ENCODE measurements around the gene N4BP2.

Gene N4BP2

DNA sequence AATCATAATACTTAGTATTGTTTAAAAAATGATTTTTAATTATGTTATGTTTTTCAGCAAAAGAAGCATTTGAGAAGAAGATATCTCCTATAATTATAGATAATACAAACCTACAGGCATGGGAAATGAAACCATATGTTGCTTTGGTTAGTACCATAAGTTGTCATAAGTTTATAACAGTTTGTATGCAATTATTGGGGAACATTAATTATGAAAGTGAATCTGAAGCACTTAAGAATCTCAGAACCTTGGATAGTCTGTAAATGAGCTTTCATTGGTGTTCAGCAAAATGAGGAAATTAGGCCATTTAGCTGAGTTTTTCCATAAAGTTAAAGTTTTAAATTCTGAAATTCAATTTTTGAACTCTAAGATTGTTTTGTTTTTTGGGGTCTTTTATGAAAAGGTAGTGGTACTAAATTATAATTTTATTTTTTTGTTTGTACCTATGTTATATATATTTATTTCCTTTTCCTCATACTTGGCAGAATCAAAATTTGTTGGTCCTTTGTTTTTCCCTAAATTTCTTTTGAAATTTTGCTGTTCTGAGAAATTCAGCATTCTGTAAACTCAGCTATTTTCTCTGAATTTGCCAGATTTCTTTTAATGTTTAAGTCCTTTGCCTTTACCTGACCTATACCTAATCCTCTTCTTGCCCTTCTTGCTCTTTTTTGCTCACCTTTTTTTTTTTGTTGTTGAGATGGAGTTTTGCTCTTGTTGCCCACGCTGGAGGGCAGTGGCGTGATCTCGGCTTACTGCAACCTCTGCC, 55.6 kb downstream of the N4BP2 start:
- WGBS (ENCODE audit: insufficient coverage): no CpG with 5 or more reads among the region's 3 CpGs

DNA sequence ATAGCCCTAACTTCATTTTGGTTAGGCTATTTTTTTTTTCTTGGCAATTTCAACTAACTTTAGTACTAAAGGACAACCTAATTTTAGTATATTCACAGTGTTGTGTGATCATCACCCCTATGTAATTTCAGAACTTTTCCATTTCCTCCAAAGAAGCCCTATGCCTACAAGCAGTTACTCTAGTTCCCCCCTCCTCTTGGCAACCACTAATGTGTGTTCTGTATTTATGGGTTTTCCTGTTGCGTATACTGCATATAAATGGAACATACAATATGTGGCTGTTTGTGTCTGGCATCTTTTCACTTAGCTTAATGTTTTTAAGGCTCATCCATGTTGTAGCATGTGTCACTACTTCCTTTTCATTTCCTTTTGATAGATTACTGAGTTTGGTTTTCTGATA, 57.6 kb downstream of the N4BP2 start:
- Histone ChIP-seq H3K9me3 (ENCODE audit: control extremely low read depth in 1 of 5, control insufficient read depth in 4 of 5, insufficient read depth in 2 of 5, low read depth in 1 of 5, low read length in 4 of 5) (no peaks in the 10 kb centered on the region), H3K4me3 (ENCODE audit: control insufficient read depth in 1 of 7, extremely low read depth in 1 of 7, insufficient read depth in 4 of 7, low read depth in 2 of 7, low read length in 6 of 7) (no peak overlapping the region), H3K36me3 (ENCODE audit: control insufficient read depth in 4 of 4, insufficient read depth in 4 of 4, low read length in 3 of 4) (peaks cover 11 to 38% (median 22%) of the 10 kb centered on the region in 4 experiments), H3K4me1 (ENCODE audit: control extremely low read depth in 1 of 4, control insufficient read depth in 4 of 4, insufficient read depth in 4 of 4, low read length in 3 of 4) (peaks cover 0 to 4% (median 0%) of the 10 kb centered on the region in 4 experiments), H3K27ac (ENCODE audit: insufficient read depth in 1 of 2, low read depth in 1 of 2, low read length in 2 of 2, poor library complexity in 1 of 2, severe bottlenecking in 2 of 2) (no peak overlapping the region), H3K27me3 (replicated peaks in 2 of 5; ENCODE audit: control insufficient read depth in 4 of 5, insufficient read depth in 5 of 5, low read length in 4 of 5) (no peaks in the 10 kb centered on the region)
- DNase-seq: no peak
- ChIA-PET CTCF (interaction anchor here (0.6 kb wide), 1 partner anchor 351 kb away, joined by 4 read pairs; no protein-coding TSS in a partner anchor), POLR2A (no interaction called here)
- WGBS (ENCODE audit: insufficient coverage): no CpG with 5 or more reads among the region's 1 CpG

More for the DNA sequence above, 55.6 kb downstream of the N4BP2 start:
- Histone ChIP-seq H3K4me1 (ENCODE audit: control extremely low read depth in 1 of 4, control insufficient read depth in 4 of 4, insufficient read depth in 4 of 4, low read length in 3 of 4) (peaks cover 0 to 4% (median 0%) of the 10 kb centered on the region in 4 experiments), H3K27ac (ENCODE audit: insufficient read depth in 1 of 2, low read depth in 1 of 2, low read length in 2 of 2, poor library complexity in 1 of 2, severe bottlenecking in 2 of 2) (no peak overlapping the region), H3K27me3 (replicated peaks in 2 of 5; ENCODE audit: control insufficient read depth in 4 of 5, insufficient read depth in 5 of 5, low read length in 4 of 5) (no peaks in the 10 kb centered on the region), H3K4me3 (ENCODE audit: control insufficient read depth in 1 of 7, extremely low read depth in 1 of 7, insufficient read depth in 4 of 7, low read depth in 2 of 7, low read length in 6 of 7) (no peak overlapping the region), H3K36me3 (ENCODE audit: control insufficient read depth in 4 of 4, insufficient read depth in 4 of 4, low read length in 3 of 4) (peaks cover 6 to 41% (median 18%) of the 10 kb centered on the region in 4 experiments), H3K9me3 (ENCODE audit: control extremely low read depth in 1 of 5, control insufficient read depth in 4 of 5, insufficient read depth in 2 of 5, low read depth in 1 of 5, low read length in 4 of 5) (no peaks in the 10 kb centered on the region)
- ChIA-PET CTCF (interaction anchor here (1.3 kb wide), 1 partner anchor 213 kb away, joined by 3 read pairs; no protein-coding TSS in a partner anchor), POLR2A (no interaction called here)
- no peak for DNase-seq

DNA sequence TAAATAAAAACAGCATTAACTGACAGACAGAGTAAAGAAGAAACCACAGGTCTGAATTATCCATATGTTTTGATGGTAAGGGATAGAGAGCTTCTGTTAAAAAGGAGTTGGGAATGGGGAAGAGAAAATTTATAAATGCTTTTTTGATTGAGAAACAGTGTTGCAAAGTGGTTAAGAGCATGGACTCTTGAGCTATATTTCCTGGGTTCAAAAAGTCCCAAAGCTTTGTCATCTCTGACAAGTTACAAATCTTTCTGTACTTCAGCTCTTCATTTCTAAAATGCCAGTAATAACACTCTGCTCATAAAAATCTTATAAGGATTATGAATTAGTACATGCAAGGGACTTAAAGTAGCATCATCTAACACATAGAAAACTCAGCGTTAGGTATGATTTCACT, 62.2 kb downstream of the N4BP2 start:
- Histone ChIP-seq H3K36me3 (ENCODE audit: control insufficient read depth in 4 of 4, insufficient read depth in 4 of 4, low read length in 3 of 4) (peaks cover 10 to 23% (median 17%) of the 10 kb centered on the region in 4 experiments), H3K27ac (ENCODE audit: insufficient read depth in 1 of 2, low read depth in 1 of 2, low read length in 2 of 2, poor library complexity in 1 of 2, severe bottlenecking in 2 of 2) (no peak overlapping the region), H3K4me3 (ENCODE audit: control insufficient read depth in 1 of 7, extremely low read depth in 1 of 7, insufficient read depth in 4 of 7, low read depth in 2 of 7, low read length in 6 of 7) (no peak overlapping the region), H3K27me3 (replicated peaks in 2 of 5; ENCODE audit: control insufficient read depth in 4 of 5, insufficient read depth in 5 of 5, low read length in 4 of 5) (no peaks in the 10 kb centered on the region), H3K9me3 (ENCODE audit: control extremely low read depth in 1 of 5, control insufficient read depth in 4 of 5, insufficient read depth in 2 of 5, low read depth in 1 of 5, low read length in 4 of 5) (no peaks in the 10 kb centered on the region), H3K4me1 (ENCODE audit: control extremely low read depth in 1 of 4, control insufficient read depth in 4 of 4, insufficient read depth in 4 of 4, low read length in 3 of 4) (peaks cover 6 to 31% (median 11%) of the 10 kb centered on the region in 4 experiments)
- ChIA-PET POLR2A (no interaction called here), CTCF (interaction anchor here (0.8 kb wide), 1 partner anchor 13 kb away, joined by 3 read pairs; no protein-coding TSS in a partner anchor)
- no peak for DNase-seq
- WGBS (ENCODE audit: insufficient coverage): no CpG with 5 or more reads among the region's 1 CpG

DNA sequence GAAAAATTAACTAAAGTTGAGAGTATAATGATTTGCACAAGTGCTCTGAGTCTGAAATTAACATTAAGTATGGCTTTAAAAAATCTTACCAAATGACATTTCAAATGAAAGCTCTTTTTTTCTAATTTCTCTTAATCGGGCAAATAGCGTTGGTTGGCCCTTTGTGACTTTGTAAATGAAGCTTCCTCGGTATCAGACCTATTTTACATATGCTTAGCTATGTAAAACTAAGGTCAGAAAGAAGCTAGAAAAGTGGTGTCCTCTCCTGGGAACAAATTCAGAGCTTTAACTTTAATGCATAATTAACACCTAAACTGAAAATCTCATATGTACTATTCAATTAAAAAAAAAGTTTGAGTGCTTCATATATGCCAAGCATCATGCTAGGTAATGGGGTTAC, 62.7 kb downstream of the N4BP2 start:
- CTCF ChIA-PET: interaction anchor here (0.8 kb wide), 1 partner anchor 14 kb away, joined by 3 read pairs; no protein-coding TSS in a partner anchor
- no peak overlapping the region for H3K27ac ChIP-seq (ENCODE audit: insufficient read depth in 1 of 2, low read depth in 1 of 2, low read length in 2 of 2, poor library complexity in 1 of 2, severe bottlenecking in 2 of 2)
- H3K27me3 ChIP-seq (replicated peaks in 2 of 5; ENCODE audit: control insufficient read depth in 4 of 5, insufficient read depth in 5 of 5, low read length in 4 of 5): no peaks in the 10 kb centered on the region
- no peak overlapping the region for H3K4me3 ChIP-seq (ENCODE audit: control insufficient read depth in 1 of 7, extremely low read depth in 1 of 7, insufficient read depth in 4 of 7, low read depth in 2 of 7, low read length in 6 of 7)
- 93% methylated on average over 2 of the region's 3 CpGs for WGBS (ENCODE audit: insufficient coverage)
- POLR2A ChIA-PET: no interaction called here
- H3K4me1 ChIP-seq (ENCODE audit: control extremely low read depth in 1 of 4, control insufficient read depth in 4 of 4, insufficient read depth in 4 of 4, low read length in 3 of 4): peaks cover 6 to 27% (median 11%) of the 10 kb centered on the region in 4 experiments
- H3K36me3 ChIP-seq (ENCODE audit: control insufficient read depth in 4 of 4, insufficient read depth in 4 of 4, low read length in 3 of 4): peaks cover 10 to 23% (median 15%) of the 10 kb centered on the region in 4 experiments
- no peaks in the 10 kb centered on the region for H3K9me3 ChIP-seq (ENCODE audit: control extremely low read depth in 1 of 5, control insufficient read depth in 4 of 5, insufficient read depth in 2 of 5, low read depth in 1 of 5, low read length in 4 of 5)
- DNase-seq: no peak

GRCh38 chr4:40121515-40121914, 64.9 kb downstream of the N4BP2 start:
- CTCF ChIA-PET: interaction anchor here (1.1 to 1.4 kb wide), 2 partner anchors 16 to 18 kb away, joined by 3 read pairs; no protein-coding TSS in a partner anchor
- Histone ChIP-seq H3K4me3 (ENCODE audit: control insufficient read depth in 1 of 7, extremely low read depth in 1 of 7, insufficient read depth in 4 of 7, low read depth in 2 of 7, low read length in 6 of 7) (peak overlapping the region in 1 of 7 experiments; percentile 34), H3K27me3 (replicated peaks in 2 of 5; ENCODE audit: control insufficient read depth in 4 of 5, insufficient read depth in 5 of 5, low read length in 4 of 5) (no peaks in the 10 kb centered on the region), H3K4me1 (ENCODE audit: control extremely low read depth in 1 of 4, control insufficient read depth in 4 of 4, insufficient read depth in 4 of 4, low read length in 3 of 4) (peaks cover 7 to 33% (median 16%) of the 10 kb centered on the region in 4 experiments), H3K9me3 (ENCODE audit: control extremely low read depth in 1 of 5, control insufficient read depth in 4 of 5, insufficient read depth in 2 of 5, low read depth in 1 of 5, low read length in 4 of 5) (no peaks in the 10 kb centered on the region), H3K27ac (ENCODE audit: insufficient read depth in 1 of 2, low read depth in 1 of 2, low read length in 2 of 2, poor library complexity in 1 of 2, severe bottlenecking in 2 of 2) (peak overlapping the region; percentile 35 to 77), H3K36me3 (ENCODE audit: control insufficient read depth in 4 of 4, insufficient read depth in 4 of 4, low read length in 3 of 4) (peaks cover 10 to 25% (median 20%) of the 10 kb centered on the region in 4 experiments)
- POLR2A ChIA-PET: no interaction called here
- 5% methylated on average over 3 of the region's 4 CpGs for WGBS (ENCODE audit: insufficient coverage)
- peak; percentile 89 to 96 (median 93) for DNase-seq

DNA sequence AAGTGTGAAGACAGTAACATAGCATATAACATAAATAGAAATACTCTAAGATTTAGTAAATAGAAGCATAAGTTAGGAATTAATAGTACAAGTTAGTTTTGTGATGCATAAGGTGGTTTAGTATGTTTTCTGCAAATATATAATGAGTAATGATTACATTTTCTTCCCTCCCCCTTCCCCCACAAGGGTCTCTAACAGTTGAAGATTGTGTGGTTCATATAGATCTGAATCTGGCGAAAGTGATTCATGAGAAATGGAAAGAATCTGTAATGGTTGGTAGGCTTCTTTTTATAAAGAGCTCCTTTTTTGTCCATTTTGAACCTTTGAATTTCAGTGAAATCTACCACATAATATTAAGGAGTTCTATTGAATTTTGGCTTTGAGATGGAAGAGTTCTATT, 66.3 kb downstream of the N4BP2 start:
- POLR2A ChIA-PET: interaction anchor here (0.6 kb wide), 1 partner anchor 15 kb away, joined by 3 read pairs; no protein-coding TSS in a partner anchor
- H3K36me3 ChIP-seq (ENCODE audit: control insufficient read depth in 4 of 4, insufficient read depth in 4 of 4, low read length in 3 of 4): peaks cover 2 to 26% (median 13%) of the 10 kb centered on the region in 4 experiments
- DNase-seq: no peak
- WGBS (ENCODE audit: insufficient coverage): no CpG with 5 or more reads among the region's 1 CpG
- H3K9me3 ChIP-seq (ENCODE audit: control extremely low read depth in 1 of 5, control insufficient read depth in 4 of 5, insufficient read depth in 2 of 5, low read depth in 1 of 5, low read length in 4 of 5): no peaks in the 10 kb centered on the region
- H3K27me3 ChIP-seq (replicated peaks in 2 of 5; ENCODE audit: control insufficient read depth in 4 of 5, insufficient read depth in 5 of 5, low read length in 4 of 5): no peaks in the 10 kb centered on the region
- H3K4me3 ChIP-seq (ENCODE audit: control insufficient read depth in 1 of 7, extremely low read depth in 1 of 7, insufficient read depth in 4 of 7, low read depth in 2 of 7, low read length in 6 of 7): no peak overlapping the region
- peaks cover 7 to 33% (median 16%) of the 10 kb centered on the region in 4 experiments for H3K4me1 ChIP-seq (ENCODE audit: control extremely low read depth in 1 of 4, control insufficient read depth in 4 of 4, insufficient read depth in 4 of 4, low read length in 3 of 4)
- CTCF ChIA-PET: interaction anchor here (0.6 to 0.7 kb wide), 2 partner anchors 18 to 282 kb away, joined by 3 to 4 read pairs; no protein-coding TSS in a partner anchor
- H3K27ac ChIP-seq (ENCODE audit: insufficient read depth in 1 of 2, low read depth in 1 of 2, low read length in 2 of 2, poor library complexity in 1 of 2, severe bottlenecking in 2 of 2): no peak overlapping the region

- H3K27ac ChIP-seq (ENCODE audit: insufficient read depth in 1 of 2, low read depth in 1 of 2, low read length in 2 of 2, poor library complexity in 1 of 2, severe bottlenecking in 2 of 2): no peak overlapping the region
- H3K36me3 ChIP-seq (ENCODE audit: control insufficient read depth in 4 of 4, insufficient read depth in 4 of 4, low read length in 3 of 4): peaks cover 2 to 27% (median 13%) of the 10 kb centered on the region in 4 experiments
- CTCF ChIA-PET: no interaction called here
- DNase-seq: peak in 1 of 3 donors; percentile 9
- peaks cover 7 to 33% (median 16%) of the 10 kb centered on the region in 4 experiments for H3K4me1 ChIP-seq (ENCODE audit: control extremely low read depth in 1 of 4, control insufficient read depth in 4 of 4, insufficient read depth in 4 of 4, low read length in 3 of 4)
- H3K27me3 ChIP-seq (replicated peaks in 2 of 5; ENCODE audit: control insufficient read depth in 4 of 5, insufficient read depth in 5 of 5, low read length in 4 of 5): no peaks in the 10 kb centered on the region
- H3K9me3 ChIP-seq (ENCODE audit: control extremely low read depth in 1 of 5, control insufficient read depth in 4 of 5, insufficient read depth in 2 of 5, low read depth in 1 of 5, low read length in 4 of 5): no peaks in the 10 kb centered on the region
- no peak overlapping the region for H3K4me3 ChIP-seq (ENCODE audit: control insufficient read depth in 1 of 7, extremely low read depth in 1 of 7, insufficient read depth in 4 of 7, low read depth in 2 of 7, low read length in 6 of 7)
- POLR2A ChIA-PET: no interaction called here
These were observed 68.0 kb downstream of the N4BP2 start for GRCh38 chr4:40124690-40125089.
